HG03280 (cell line): ENCODE data around the gene EPS8L3.
"Not testable (repeated sequence)": the region's sequence is repeated elsewhere in the genome, so short reads cannot be mapped to it uniquely, and the experiment has no call there.

Experiments used
- ATAC-seq: cut with Tn5 transposase; IDR thresholded peaks from one replicate; pipeline ENCODE4 v1.9.1; 2021; ENCODE audit warnings: mild to moderate bottlenecking, moderate library complexity; ENCODE audit not compliant: unreplicated experiment

The EPS8L3 gene

DNA sequence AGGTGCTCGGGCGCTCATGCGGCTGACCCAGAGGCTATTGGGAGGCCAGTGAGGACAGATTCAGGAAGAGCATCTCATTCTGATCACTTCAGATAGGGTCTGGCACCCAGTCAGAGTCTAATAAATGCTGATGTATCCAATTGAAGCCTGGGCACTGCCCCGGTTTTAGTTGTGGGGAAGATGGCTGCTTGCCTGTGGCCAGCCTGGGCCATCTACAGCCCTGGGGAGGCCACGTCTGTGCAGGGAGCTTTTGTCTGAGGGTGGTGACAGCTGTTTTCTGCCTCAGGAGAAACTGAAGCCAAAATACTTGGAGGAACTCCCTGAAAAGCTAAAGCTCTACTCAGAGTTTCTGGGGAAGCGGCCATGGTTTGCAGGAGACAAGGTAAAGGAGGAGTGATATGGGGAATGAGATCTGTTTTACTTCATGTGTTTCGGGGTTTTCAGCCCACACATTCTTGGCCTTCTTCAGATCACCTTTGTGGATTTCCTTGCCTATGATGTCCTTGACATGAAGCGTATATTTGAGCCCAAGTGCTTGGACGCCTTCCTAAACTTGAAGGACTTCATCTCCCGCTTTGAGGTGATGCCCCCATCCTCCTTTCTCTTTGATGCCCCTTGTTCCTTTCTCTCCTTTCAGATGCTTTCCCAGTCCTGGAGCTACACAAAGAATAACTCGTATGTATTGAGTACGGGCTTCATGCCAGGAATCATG is 48.9 kb downstream of the EPS8L3 start:
- no peak for ATAC-seq

DNA sequence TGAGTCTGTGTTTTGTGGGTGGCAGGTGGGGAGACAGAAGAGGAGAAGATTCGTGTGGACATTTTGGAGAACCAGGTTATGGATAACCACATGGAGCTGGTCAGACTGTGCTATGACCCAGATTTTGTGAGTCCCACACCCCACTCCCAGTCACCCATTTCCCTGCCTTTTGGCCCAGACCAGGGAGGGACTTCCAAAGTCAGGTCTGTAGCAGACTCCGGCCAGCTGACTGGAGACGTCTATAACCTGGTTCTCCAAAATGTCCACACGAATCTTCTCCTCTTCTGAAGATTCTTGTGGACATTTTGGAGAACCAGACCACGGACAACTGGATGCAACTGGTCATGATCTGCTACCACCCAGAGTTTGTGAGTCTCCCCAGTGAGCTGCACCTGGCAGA is 50.1 kb downstream of the EPS8L3 start:
- ATAC-seq, result no peak

DNA sequence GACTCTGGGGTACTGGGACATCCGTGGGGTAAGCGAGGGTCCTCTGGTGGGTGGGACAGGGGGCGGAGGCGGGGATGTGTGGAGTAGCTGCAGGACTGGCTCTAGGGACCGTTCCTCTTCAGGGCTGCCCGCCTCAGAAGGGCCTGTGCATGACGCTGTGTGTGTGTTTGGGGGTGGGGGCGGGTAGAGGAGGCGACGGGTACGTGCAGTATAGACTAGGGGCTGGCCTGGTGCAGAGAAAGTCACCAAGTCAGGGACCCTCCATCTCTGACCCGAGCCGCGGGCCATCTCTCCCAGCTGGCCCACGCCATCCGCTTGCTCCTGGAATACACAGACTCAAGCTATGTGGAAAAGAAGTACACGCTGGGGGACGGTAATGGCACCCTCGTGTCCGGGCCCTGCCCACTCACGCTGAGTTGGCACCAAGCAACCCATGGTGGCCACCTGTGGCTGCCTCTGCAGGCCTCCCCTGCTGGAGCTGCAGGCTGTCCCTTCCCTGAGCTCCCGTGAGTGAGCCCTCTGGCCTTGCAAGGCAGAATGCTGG is 51.3 kb downstream of the EPS8L3 start:
- no peak for ATAC-seq

DNA sequence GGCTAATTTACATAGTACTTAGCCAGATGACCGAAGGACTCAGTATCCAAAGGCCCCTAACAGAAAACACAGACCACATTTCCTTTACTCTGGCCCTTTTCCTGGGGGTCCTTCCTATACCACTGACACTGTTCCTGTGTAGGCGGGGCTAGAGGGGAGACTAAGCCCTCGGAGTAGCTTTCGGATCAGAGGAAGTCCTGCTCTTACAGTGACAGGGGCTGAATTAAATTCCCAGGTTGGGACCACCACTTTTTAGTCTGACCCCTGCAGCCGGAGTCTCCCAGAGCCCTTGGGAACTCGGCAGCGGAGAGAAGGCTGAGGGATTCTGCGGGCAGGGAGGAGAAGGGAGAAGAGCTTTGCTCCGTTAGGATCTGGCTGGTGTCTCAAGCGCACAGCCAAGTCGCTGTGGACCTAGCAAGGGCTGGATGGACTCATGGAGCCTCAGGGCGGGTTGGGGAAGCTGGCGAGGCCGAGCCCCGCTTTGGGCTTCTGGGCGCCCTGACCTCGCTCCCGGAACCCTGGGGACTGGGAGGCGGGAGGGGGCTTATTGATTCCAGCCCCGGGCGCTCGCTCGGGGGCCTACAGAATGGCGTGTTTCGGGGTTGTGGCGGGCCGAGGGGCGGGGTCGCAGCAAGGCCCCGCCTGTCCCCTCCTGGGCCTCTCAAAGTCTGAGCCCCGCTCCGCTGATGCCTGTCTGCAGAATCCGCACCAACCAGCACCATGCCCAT is 52.0 kb downstream of the EPS8L3 start, which contains the start of gene GSTM5:
Gene GSTM5 (plus strand): TSS at position 659 of the 728 bp plus-strand sequence. CDS start 62 bp downstream, at position 721.
- ATAC-seq, result not testable (repeated sequence)

DNA sequence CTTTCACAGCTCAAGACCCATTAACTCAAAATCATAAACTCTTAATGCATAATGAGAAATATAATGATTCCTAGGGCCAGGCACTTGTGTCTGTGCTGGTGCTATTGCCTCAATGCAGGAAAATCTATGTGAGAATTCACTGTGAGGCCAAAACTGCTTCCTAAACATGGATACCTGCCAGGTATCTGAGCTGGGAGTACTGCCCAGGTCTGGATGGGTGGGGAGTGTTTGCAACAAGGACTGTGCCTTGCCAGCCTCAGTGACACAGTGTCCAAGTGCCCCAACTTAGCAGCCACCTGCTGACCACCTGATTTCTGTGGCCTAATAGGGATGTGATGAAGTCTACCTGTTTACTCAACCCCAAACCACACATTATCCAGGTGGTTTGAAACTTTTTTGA is 53.9 kb downstream of the EPS8L3 start:
- not testable (repeated sequence) for ATAC-seq

DNA sequence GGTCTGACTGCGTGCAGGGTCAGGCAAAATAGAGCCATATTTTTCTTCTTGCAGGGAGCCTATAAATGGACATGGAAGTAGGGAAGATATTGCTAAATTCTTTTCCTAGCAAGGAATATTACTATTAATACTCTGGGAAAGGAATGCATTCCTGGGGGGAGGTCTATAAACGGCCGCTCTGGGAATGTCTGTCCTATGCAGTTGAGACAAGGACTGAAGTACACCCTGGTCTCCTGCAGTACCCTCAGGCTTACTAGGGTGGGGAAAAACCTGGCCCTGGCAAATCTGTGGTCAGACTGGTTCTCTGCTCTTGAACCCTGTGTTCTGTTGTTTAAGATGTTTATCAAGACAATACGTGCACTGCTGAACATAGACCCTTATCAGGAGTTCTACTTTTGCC is 54.8 kb downstream of the EPS8L3 start:
- ATAC-seq, result not testable (repeated sequence)

DNA sequence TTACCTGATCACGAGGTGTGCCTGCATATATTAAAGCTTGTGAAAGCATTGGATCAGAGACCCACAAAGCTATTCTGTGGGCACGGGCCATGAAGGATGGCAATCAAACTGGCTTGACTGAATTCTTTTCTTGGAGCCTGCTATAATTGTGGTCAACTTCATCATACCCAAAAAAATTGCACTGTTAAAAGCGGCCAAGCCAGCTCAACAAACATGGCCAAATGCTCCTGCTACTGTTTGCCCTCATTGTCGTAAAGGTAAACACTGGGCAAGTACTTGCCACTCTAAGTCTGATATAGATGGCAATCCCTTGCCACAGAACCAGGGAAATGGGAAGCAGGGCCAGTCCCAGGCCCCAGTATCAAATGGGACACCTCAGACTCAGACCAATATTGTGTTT is 58.3 kb downstream of the EPS8L3 start:
- no peak for ATAC-seq

DNA sequence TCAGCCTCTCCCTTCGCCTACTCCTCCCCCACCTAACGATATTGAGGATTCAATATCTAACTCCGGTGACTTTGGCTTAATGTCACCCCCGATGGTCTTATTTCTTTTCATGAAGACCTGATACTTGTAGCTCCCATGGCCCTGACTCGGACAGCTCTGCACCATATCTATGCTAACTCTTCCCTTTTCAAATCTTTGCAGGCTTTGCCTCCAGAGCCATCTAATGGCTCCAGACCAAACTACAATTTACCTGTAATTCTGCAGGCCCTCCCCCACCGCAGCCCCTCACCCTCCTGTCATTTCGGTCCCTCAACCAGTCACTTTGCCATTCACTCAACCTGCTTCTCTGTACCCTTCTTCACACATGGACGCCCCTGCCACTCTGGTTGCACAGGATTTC is 59.5 kb downstream of the EPS8L3 start:
- no peak for ATAC-seq

DNA sequence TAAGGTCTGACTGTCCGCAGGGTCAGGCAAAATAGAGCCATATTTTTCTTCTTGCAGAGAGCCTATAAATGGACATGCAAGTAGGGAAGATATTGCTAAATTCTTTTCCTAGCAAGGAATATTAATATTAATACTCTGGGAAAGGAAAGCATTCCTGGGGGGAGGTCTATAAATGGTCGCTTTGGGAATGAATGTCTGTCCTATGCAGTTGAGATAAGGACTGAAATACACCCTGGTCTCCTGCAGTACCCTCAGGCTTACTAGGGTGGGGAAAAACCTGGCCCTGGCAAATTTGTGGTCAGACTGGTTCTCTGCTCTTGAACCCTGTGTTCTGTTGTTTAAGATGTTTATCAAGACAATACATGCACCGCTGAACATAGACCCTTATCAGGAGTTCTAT is 60.8 kb downstream of the EPS8L3 start:
- not testable (repeated sequence) for ATAC-seq
